Stomach (tissue), 4 donors: Measurements from ENCODE around the gene ATOX1.

Experiments
- CTCF ChIP-seq, 7 experiments: fragments of 450-650 bp in 4 of 7; fragments of 200-600 bp in 3 of 7; sonication (generic) in 3 of 7; IDR thresholded peaks; one replicate each; pipeline ENCODE4 v1.5.1; 2016 to 2019; ENCODE audit warnings: antibody characterized with exemption in 7 of 7, control low read depth in 2 of 7, mild to moderate bottlenecking in 1 of 7
- POLR2A ChIP-seq, 4 donors: fragments of 450-650 bp; IDR thresholded peaks; one replicate each; pipeline ENCODE4 v1.6.1; 2016; ENCODE audit warnings: antibody characterized with exemption in 4 of 4, control low read depth in 2 of 4, mild to moderate bottlenecking in 1 of 4, moderate library complexity in 1 of 4

DNA sequence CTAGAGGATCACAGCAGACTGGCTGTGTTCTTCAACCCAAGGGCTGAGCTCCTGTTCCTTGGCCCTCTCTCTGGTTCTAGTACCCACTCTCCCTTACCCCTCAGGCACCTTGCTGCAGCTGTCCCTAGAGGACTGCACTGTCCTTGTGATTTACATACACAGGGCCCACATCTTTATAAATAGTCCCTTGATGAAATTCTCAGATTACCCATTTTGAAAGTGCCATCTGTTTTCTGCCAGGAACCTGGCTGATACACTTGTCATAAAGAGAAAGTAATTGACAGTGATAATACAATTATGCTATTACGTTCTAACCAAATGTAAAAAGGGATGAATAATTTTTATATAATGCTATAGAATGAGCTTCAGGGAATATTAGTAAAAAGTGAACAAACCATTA, 55.2 kb downstream of the ATOX1 start:
- no peak for TF ChIP-seq POLR2A (IDR thresholded peaks at IDR 0.05)
- no peak for TF ChIP-seq CTCF (IDR thresholded peaks at IDR 0.05)
